Left ventricle myocardium inferior (tissue), 1 donor: ENCODE results near the gene HSD17B13. TPM values are rescaled to one million over a fixed set of nuclear protein-coding genes. Genes with fewer than 3 reads are reported as not detected.
"Not testable (repeated sequence)": the region's sequence is repeated elsewhere in the genome, so short reads cannot be mapped to it uniquely, and the experiment has no call there.

Experiments used
- DNase-seq: peaks from one replicate; pipeline ENCODE4 v3.0.0-alpha.2; 2020
- H3K27ac ChIP-seq: fragments of 200-600 bp; replicated peaks from 2 replicates; pipeline ENCODE4 v1.8.0; 2021
- H3K27me3 ChIP-seq: fragments of 200-600 bp; 2 replicates; pipeline ENCODE4 v1.8.0; 2021; ENCODE audit warnings: low read depth
- H3K36me3 ChIP-seq: fragments of 200-600 bp; 2 replicates; pipeline ENCODE4 v1.8.0; 2021
- H3K4me1 ChIP-seq: fragments of 200-600 bp; 2 replicates; pipeline ENCODE4 v1.8.0; 2021
- H3K4me3 ChIP-seq: fragments of 200-600 bp; 2 replicates; pipeline ENCODE4 v1.8.0; 2021; ENCODE audit warnings: mild to moderate bottlenecking, moderate library complexity
- H3K9me3 ChIP-seq: fragments of 200-600 bp; replicated peaks from 2 replicates; pipeline ENCODE4 v1.8.0; 2021
- intact Hi-C: fragments of 100-400 bp; cut with micrococcal nuclease; formaldehyde crosslinking; loops from one replicate; pipeline ENCODE4 v1.11.0; 2022
- total RNA-seq: library from RNA; stranded (reverse); fragmentation: NEBNext Ultra II Directional; extraction: Animal tissue kit (Norgen Biotek cat#: 25700); gene quantifications from one replicate; pipeline ENCODE4 v1.2.1, GENCODE V29; 2021
- TF ChIP-seq, protein P1 (sequence below): fragments of 200-600 bp; IDR thresholded peaks from 2 replicates; pipeline ENCODE4 v1.8.0; 2021; ENCODE audit warnings: antibody characterized with exemption, mild to moderate bottlenecking, borderline replicate concordance
- donor health status: DM: no; HTN: yes; CAD: no; lungs with severe emphysema.

The HSD17B13 gene
- total RNA-seq, 1 donor from 2014 or later = 0.08 TPM

DNA sequence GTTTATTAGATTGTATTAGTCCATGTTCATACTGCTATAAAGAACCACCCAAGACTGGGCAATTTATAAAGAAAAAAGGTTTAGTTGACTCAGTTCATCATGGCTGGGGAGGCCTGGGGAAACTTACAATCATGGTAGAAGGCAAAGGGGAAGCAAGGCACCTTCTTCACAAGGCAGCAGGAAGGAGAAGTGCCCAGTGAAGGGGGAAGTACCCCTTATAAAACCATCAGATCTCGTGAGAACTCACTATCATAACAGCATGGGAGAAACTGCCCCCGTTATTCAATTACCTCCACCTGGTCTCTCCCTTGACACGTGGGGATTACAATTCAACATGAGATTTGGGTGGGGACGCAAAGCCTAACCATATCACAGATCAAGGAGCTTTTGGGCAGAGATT, 8.1 kb upstream of the HSD17B13 start:
- no peak overlapping the region for H3K27ac ChIP-seq
- peaks cover 44% of the 10 kb centered on the region for H3K9me3 ChIP-seq
- no peak overlapping the region for H3K4me3 ChIP-seq
- peaks cover 32% of the 10 kb centered on the region for H3K36me3 ChIP-seq
- TF ChIP-seq, protein P1, sequence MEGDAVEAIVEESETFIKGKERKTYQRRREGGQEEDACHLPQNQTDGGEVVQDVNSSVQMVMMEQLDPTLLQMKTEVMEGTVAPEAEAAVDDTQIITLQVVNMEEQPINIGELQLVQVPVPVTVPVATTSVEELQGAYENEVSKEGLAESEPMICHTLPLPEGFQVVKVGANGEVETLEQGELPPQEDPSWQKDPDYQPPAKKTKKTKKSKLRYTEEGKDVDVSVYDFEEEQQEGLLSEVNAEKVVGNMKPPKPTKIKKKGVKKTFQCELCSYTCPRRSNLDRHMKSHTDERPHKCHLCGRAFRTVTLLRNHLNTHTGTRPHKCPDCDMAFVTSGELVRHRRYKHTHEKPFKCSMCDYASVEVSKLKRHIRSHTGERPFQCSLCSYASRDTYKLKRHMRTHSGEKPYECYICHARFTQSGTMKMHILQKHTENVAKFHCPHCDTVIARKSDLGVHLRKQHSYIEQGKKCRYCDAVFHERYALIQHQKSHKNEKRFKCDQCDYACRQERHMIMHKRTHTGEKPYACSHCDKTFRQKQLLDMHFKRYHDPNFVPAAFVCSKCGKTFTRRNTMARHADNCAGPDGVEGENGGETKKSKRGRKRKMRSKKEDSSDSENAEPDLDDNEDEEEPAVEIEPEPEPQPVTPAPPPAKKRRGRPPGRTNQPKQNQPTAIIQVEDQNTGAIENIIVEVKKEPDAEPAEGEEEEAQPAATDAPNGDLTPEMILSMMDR = no peak
- H3K27me3 ChIP-seq = no peaks in the 10 kb centered on the region
- DNase-seq = no peak
- no peaks in the 10 kb centered on the region for H3K4me1 ChIP-seq
- intact Hi-C loops = no loop called here

DNA sequence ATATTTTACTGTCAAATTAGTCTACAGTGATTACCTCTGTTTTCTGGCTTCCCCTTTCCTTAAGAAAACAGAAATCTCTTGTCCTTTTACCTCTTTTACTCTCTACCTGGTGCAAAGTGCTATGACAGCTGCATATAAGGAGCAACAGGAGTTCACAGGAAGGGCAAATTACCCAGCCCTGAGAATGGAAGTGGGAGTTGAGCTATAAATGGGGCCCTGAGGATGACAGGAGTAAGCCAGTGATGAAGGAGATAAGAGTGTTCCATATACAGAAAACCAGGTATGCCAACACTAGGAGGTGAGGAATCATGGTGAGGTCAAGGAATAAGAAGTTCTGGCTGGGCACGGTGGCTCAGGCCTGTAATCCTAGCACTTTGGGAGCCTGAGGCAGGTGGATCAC, 4.5 kb upstream of the HSD17B13 start:
- Histone ChIP-seq H3K27ac (no peak overlapping the region), H3K9me3 (peaks cover 15% of the 10 kb centered on the region), H3K27me3 (no peaks in the 10 kb centered on the region), H3K4me1 (no peaks in the 10 kb centered on the region), H3K4me3 (no peak overlapping the region), H3K36me3 (no peaks in the 10 kb centered on the region)
- no peak for DNase-seq
- intact Hi-C loops = no loop called here
- TF ChIP-seq, protein P1 = no peak

DNA sequence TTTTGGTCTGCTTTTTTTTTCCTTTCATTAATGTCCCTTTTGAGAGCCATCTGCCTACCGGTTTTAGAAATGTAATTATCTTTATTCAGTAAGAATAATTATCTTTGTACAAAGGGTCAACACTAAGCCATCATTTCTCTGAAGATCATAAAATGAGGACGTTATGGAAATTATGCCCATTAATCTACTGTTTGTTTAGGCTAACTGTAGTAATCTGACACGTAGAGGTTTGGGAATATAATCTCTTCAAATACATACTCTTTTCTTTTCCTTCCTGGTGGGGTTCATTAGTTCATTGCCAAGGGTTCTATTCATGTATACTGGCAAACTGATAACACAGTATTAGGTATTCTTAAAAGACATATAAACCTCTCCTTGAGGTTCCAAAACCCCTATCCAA, 3.8 kb upstream of the HSD17B13 start:
- Histone ChIP-seq H3K4me3 (no peak overlapping the region), H3K9me3 (peaks cover 9% of the 10 kb centered on the region), H3K27ac (no peak overlapping the region), H3K27me3 (no peaks in the 10 kb centered on the region), H3K4me1 (no peaks in the 10 kb centered on the region), H3K36me3 (no peaks in the 10 kb centered on the region)
- no peak for DNase-seq
- TF ChIP-seq, protein P1 = no peak
- intact Hi-C loops = no loop called here

DNA sequence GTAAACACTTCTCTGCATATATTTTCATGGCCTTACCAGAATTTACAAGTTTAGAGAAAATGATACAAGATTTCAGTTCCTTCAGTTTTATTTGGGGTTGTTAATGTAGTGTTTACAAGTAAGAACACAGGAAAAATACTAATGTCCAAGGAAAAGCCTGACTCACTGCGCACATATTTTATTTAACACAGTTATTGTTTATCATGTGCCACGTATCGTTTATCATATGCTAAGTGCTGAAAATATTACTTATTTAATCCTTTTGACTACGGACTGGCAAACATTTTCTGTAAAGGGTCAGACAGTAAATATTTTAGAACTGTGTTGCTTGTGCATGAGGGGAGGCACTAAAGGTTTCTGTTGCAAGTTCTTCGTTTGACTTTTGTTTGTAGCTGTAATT, 794 bp downstream of the HSD17B13 start:
- no peaks in the 10 kb centered on the region for H3K27me3 ChIP-seq
- no peaks in the 10 kb centered on the region for H3K4me1 ChIP-seq
- H3K27ac ChIP-seq = no peak overlapping the region
- no peaks in the 10 kb centered on the region for H3K9me3 ChIP-seq
- TF ChIP-seq, protein P1 = no peak
- no peak overlapping the region for H3K4me3 ChIP-seq
- no peak for DNase-seq
- H3K36me3 ChIP-seq = no peaks in the 10 kb centered on the region
- intact Hi-C loops = no loop called here

DNA sequence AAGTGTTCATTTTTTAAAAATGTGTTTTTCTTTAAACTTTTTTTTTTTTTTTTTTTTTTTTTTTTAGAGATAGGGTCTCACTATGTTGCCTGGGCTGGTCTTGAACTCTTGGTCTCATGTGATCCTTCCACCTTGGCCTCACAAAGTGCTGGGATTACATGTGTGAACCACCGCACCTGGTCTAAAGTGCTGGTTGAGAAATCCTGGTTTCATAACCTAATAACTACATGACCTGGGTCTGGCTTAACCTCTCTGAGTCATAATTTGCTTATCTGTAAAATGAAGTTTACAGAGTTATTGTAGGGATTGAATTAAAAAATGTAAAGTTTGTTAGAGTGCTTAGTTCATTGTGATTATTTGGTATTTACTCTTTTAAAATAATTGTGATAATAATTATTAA, 5.2 kb downstream of the HSD17B13 start:
- intact Hi-C loops = no loop called here
- no peak for DNase-seq
- Histone ChIP-seq H3K27ac (no peak overlapping the region), H3K4me1 (no peaks in the 10 kb centered on the region), H3K9me3 (no peaks in the 10 kb centered on the region), H3K36me3 (no peaks in the 10 kb centered on the region), H3K4me3 (no peak overlapping the region), H3K27me3 (no peaks in the 10 kb centered on the region)
- TF ChIP-seq, protein P1 = no peak

DNA sequence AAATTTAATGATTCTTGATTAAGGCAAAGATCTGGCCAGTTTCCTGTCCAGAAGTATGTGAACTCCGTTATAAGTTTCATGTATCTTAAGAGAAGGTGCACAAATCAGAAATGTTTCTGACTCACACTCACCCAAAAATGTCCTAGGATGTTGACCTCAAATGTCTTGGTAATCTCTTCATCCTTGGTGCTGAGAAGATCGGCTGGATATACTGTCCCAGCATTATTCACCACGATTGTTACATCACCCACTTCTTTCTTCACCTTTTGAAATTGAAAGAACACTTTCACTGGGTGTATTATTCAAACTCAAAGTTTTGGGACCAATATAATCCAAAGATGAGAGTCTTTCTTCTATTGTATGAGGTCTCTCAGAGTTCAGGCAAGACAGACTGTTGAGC, 5.7 kb downstream of the HSD17B13 start:
- no peak overlapping the region for H3K4me3 ChIP-seq
- no peaks in the 10 kb centered on the region for H3K4me1 ChIP-seq
- no peak for DNase-seq
- no peaks in the 10 kb centered on the region for H3K27me3 ChIP-seq
- H3K36me3 ChIP-seq = no peaks in the 10 kb centered on the region
- intact Hi-C loops = no loop called here
- TF ChIP-seq, protein P1 = no peak
- no peaks in the 10 kb centered on the region for H3K9me3 ChIP-seq
- H3K27ac ChIP-seq = no peak overlapping the region

DNA sequence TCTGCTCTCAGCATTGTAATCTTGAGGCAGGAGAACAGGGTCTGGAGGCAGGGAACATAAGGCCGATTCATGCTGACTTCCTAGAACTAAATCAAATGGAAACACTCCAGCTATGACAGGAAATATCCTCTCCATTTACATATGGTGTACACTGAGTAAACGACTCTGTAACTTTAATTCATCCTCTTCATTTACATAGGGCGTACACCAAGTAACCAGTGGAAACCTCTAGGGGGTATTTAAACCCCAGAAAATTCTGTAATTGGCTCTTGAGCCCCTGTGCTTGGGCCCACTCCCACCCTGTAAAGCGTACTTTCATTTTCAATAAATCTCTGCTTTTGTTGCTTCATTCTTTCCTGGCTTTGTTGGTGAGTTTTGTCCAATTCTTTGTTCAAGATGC, 7.7 kb downstream of the HSD17B13 start:
- intact Hi-C loops, H3K27me3 ChIP-seq, H3K4me3 ChIP-seq, H3K36me3 ChIP-seq, H3K9me3 ChIP-seq, DNase-seq: not testable (repeated sequence)
- H3K27ac ChIP-seq = peak overlapping the region; percentile 71
- peaks cover 10% of the 10 kb centered on the region for H3K4me1 ChIP-seq
